BE2C (cell line): Measurements from ENCODE around the gene SLC20A1.
"Not testable (repeated sequence)": the region's sequence is repeated elsewhere in the genome, so short reads cannot be mapped to it uniquely, and the experiment has no call there.

Experiments used
- DNase-seq: peaks from one replicate; pipeline ENCODE4 v3.0.0-alpha.2; 2020
- H3K27me3 ChIP-seq: fragments of 250-450 bp; sonication (Bioruptor Pico); 2 replicates; pipeline ENCODE4 v1.5.1; 2020; ENCODE audit warnings: mild to moderate bottlenecking
- H3K36me3 ChIP-seq: fragments of 250-450 bp; sonication (Bioruptor Pico); 2 replicates; pipeline ENCODE4 v1.5.1; 2020; ENCODE audit warnings: mild to moderate bottlenecking
- H3K4me1 ChIP-seq: fragments of 250-450 bp; sonication (Bioruptor Pico); 2 replicates; pipeline ENCODE4 v1.5.1; 2020
- H3K4me3 ChIP-seq: 2 replicates; pipeline ENCODE4 v1.5.1; 2011; ENCODE audit warnings: low read depth, low read length
- H3K9me3 ChIP-seq: fragments of 250-450 bp; sonication (Bioruptor Pico); 2 replicates; pipeline ENCODE4 v1.5.1; 2020
- CTCF ChIP-seq: IDR thresholded peaks from 2 replicates; pipeline ENCODE4 v1.5.1; 2012; ENCODE audit warnings: mild to moderate bottlenecking, low read depth, low read length

SLC20A1 gene

GRCh38 chr2:112614201-112614840 is 31.4 kb upstream of the SLC20A1 start:
- Histone ChIP-seq H3K9me3 (no peaks in the 10 kb centered on the region), H3K4me3 (no peak overlapping the region), H3K4me1 (no peaks in the 10 kb centered on the region), H3K36me3 (no peaks in the 10 kb centered on the region), H3K27me3 (no peaks in the 10 kb centered on the region)
- DNase-seq: no peak
- TF ChIP-seq CTCF: no peak

GRCh38 chr2:112615051-112615450 is 30.7 kb upstream of the SLC20A1 start:
- no peak for TF ChIP-seq CTCF
- Histone ChIP-seq H3K27me3 (no peaks in the 10 kb centered on the region), H3K9me3 (no peaks in the 10 kb centered on the region), H3K36me3 (no peaks in the 10 kb centered on the region), H3K4me3 (no peak overlapping the region), H3K4me1 (no peaks in the 10 kb centered on the region)
- no peak for DNase-seq

GRCh38 chr2:112615798-112616197 is 29.9 kb upstream of the SLC20A1 start:
- not testable (repeated sequence) for DNase-seq, H3K4me1 ChIP-seq, H3K4me3 ChIP-seq, H3K27me3 ChIP-seq, H3K9me3 ChIP-seq, H3K36me3 ChIP-seq

GRCh38 chr2:112618383-112618782 is 27.4 kb upstream of the SLC20A1 start:
- Histone ChIP-seq H3K4me3 (no peak overlapping the region), H3K27me3 (no peaks in the 10 kb centered on the region), H3K4me1 (no peaks in the 10 kb centered on the region), H3K36me3 (no peaks in the 10 kb centered on the region), H3K9me3 (no peaks in the 10 kb centered on the region)
- no peak for DNase-seq
- no peak for TF ChIP-seq CTCF

GRCh38 chr2:112621790-112622527 is 23.8 kb upstream of the SLC20A1 start:
- H3K4me3 ChIP-seq: no peak overlapping the region
- H3K27me3 ChIP-seq: no peaks in the 10 kb centered on the region
- no peak for TF ChIP-seq CTCF
- no peaks in the 10 kb centered on the region for H3K9me3 ChIP-seq
- no peak for DNase-seq
- H3K36me3 ChIP-seq: no peaks in the 10 kb centered on the region
- H3K4me1 ChIP-seq: no peaks in the 10 kb centered on the region

GRCh38 chr2:112622528-112622849 is 23.2 kb upstream of the SLC20A1 start:
- TF ChIP-seq CTCF: no peak
- H3K9me3 ChIP-seq: no peaks in the 10 kb centered on the region
- no peak for DNase-seq
- H3K27me3 ChIP-seq: no peaks in the 10 kb centered on the region
- H3K4me1 ChIP-seq: no peaks in the 10 kb centered on the region
- no peaks in the 10 kb centered on the region for H3K36me3 ChIP-seq
- no peak overlapping the region for H3K4me3 ChIP-seq
